GM23338 (cell line): ENCODE data around the gene MYH14. TPM values are rescaled to one million over a fixed set of nuclear protein-coding genes. Genes with fewer than 3 reads are reported as not detected.

Experiments used
- ATAC-seq: fragments of 200-7000 bp; cut with Tn5 transposase; 3 replicates; pipeline ENCODE4 v1.9.1; 2020
- DNase-seq: peaks from one replicate; pipeline ENCODE4 v3.0.0-alpha.2; 2015; ENCODE audit warnings: low spot score
- H2AFZ ChIP-seq: fragments of 200-600 bp; sonication (generic); 2 replicates; pipeline ENCODE4 v1.8.0; 2016; ENCODE audit warnings: antibody characterized with exemption, mild to moderate bottlenecking, moderate library complexity
- H3F3A ChIP-seq: fragments of 200-600 bp; sonication (generic); replicated peaks from 2 replicates; pipeline ENCODE4 v1.8.0; 2017; ENCODE audit warnings: antibody characterized with exemption, mixed run types, low read depth
- H3K27ac ChIP-seq: fragments of 200-600 bp; sonication (generic); 2 replicates; pipeline ENCODE4 v1.6.1; 2016; ENCODE audit warnings: low read depth
- H3K27me3 ChIP-seq: fragments of 200-600 bp; sonication (generic); 2 replicates; pipeline ENCODE4 v1.8.0; 2016; ENCODE audit warnings: mild to moderate bottlenecking, mixed run types, moderate library complexity; ENCODE audit not compliant: insufficient read depth
- H3K36me3 ChIP-seq: fragments of 200-600 bp; sonication (generic); 2 replicates; pipeline ENCODE4 v1.8.0; 2016; ENCODE audit warnings: mild to moderate bottlenecking; ENCODE audit not compliant: insufficient read depth
- H3K4me1 ChIP-seq: fragments of 200-600 bp; sonication (generic); 2 replicates; pipeline ENCODE4 v1.8.0; 2016; ENCODE audit warnings: mild to moderate bottlenecking, moderate library complexity; ENCODE audit not compliant: insufficient read depth
- H3K4me2 ChIP-seq: fragments of 200-600 bp; sonication (generic); 2 replicates; pipeline ENCODE4 v1.7.1; 2017; ENCODE audit warnings: mixed run types
- H3K4me3 ChIP-seq: fragments of 200-600 bp; sonication (generic); 2 replicates; pipeline ENCODE4 v1.6.1; 2016; ENCODE audit warnings: mixed run types
- H3K79me2 ChIP-seq: fragments of 200-600 bp; sonication (generic); replicated peaks from 2 replicates; pipeline ENCODE4 v1.8.0; 2017; ENCODE audit warnings: mild to moderate bottlenecking; ENCODE audit not compliant: insufficient read depth
- H3K9me2 ChIP-seq: fragments of 200-600 bp; sonication (generic); 2 replicates; pipeline ENCODE4 v1.8.0; 2017; ENCODE audit not compliant: insufficient read depth
- H4K20me1 ChIP-seq: fragments of 200-600 bp; sonication (generic); replicated peaks from 2 replicates; pipeline ENCODE4 v1.8.0; 2017; ENCODE audit warnings: mild to moderate bottlenecking; ENCODE audit not compliant: insufficient read depth
- H3K27ac Mint-ChIP-seq: 2 replicates; pipeline ENCODE4 v1.8.0; 2020; ENCODE audit warnings: inconsistent platforms, mild to moderate bottlenecking, moderate library complexity, mixed read lengths
- H3K27me3 Mint-ChIP-seq: 3 replicates; pipeline ENCODE4 v1.8.0; 2022; ENCODE audit warnings: low read depth, mild to moderate bottlenecking, moderate library complexity, mixed read lengths, inconsistent platforms; ENCODE audit not compliant: insufficient read depth, poor library complexity
- H3K36me3 Mint-ChIP-seq: 3 replicates; pipeline ENCODE4 v1.8.0; 2021; ENCODE audit warnings: low read depth, mild to moderate bottlenecking, inconsistent platforms, moderate library complexity, mixed read lengths
- H3K4me1 Mint-ChIP-seq: 3 replicates; pipeline ENCODE4 v1.8.0; 2020; ENCODE audit warnings: mild to moderate bottlenecking, inconsistent platforms, mixed read lengths
- H3K4me3 Mint-ChIP-seq: 3 replicates; pipeline ENCODE4 v1.8.0; 2021; ENCODE audit warnings: moderate library complexity, mild to moderate bottlenecking, inconsistent platforms, mixed read lengths
- H3K9me3 Mint-ChIP-seq: 3 replicates; pipeline ENCODE4 v1.8.0; 2020; ENCODE audit warnings: moderate library complexity, mild to moderate bottlenecking, inconsistent platforms, mixed read lengths
- CREB1 ChIP-seq: fragments of 250-450 bp; sonication (Bioruptor Pico); IDR thresholded peaks from 2 replicates; pipeline ENCODE4 v1.5.0; 2020; ENCODE audit warnings: low read depth, mild to moderate bottlenecking, moderate library complexity
- EZH2 ChIP-seq: fragments of 200-600 bp; sonication (generic); IDR thresholded peaks from one replicate; pipeline ENCODE4 v1.8.0; 2017; ENCODE audit warnings: antibody characterized with exemption, mild to moderate bottlenecking, low read depth; ENCODE audit not compliant: unreplicated experiment
- EZH2phosphoT487 ChIP-seq: fragments of 200-600 bp; sonication (generic); IDR thresholded peaks from one replicate; pipeline ENCODE4 v1.8.1; 2018; ENCODE audit warnings: antibody characterized with exemption; ENCODE audit not compliant: unreplicated experiment
- JUNB ChIP-seq: IDR thresholded peaks from one replicate; pipeline ENCODE4 v1.6.1; 2016; ENCODE audit warnings: antibody characterized with exemption; ENCODE audit not compliant: unreplicated experiment
- NANOG ChIP-seq: IDR thresholded peaks from 2 replicates; pipeline ENCODE4 v1.6.1; 2016; ENCODE audit warnings: antibody characterized with exemption, borderline replicate concordance
- POLR2AphosphoS5 ChIP-seq: IDR thresholded peaks from 2 replicates; pipeline ENCODE4 v1.6.1; 2016; ENCODE audit warnings: antibody characterized with exemption, low read depth
- STAT1 ChIP-seq: IDR thresholded peaks from one replicate; pipeline ENCODE4 v1.6.1; 2016; ENCODE audit warnings: antibody characterized with exemption; ENCODE audit not compliant: unreplicated experiment
- ZNF114 ChIP-seq: fragments of 250-450 bp; sonication (Bioruptor Pico); IDR thresholded peaks from 2 replicates; pipeline ENCODE4 v1.5.0; 2020; ENCODE audit warnings: mild to moderate bottlenecking, moderate library complexity
- polyA plus RNA-seq: library from polyadenylated mRNA; unstranded; fragments of >200 nt; fragmentation: Nextera tagmentation; extraction: Ambion mirVana; gene quantifications from 2 replicates; pipeline ENCODE4 v1.2.1, GENCODE V29; 2016
- total RNA-seq: library from RNA; depleted of rRNA; stranded (reverse); fragments of >200 nt; shearing (Covaris generic); gene quantifications from 2 replicates; pipeline ENCODE4 v1.2.3, GENCODE V29; 2014
- TF ChIP-seq, protein P1 (sequence below): IDR thresholded peaks from 2 replicates; pipeline ENCODE4 v1.6.1; 2016; ENCODE audit warnings: antibody characterized with exemption
- TF ChIP-seq, protein P2 (sequence below), 2 experiments: fragments of 200-600 bp in 1 of 2; sonication (generic) in 1 of 2; conservative IDR thresholded peaks; 2 replicates each; pipeline versions ENCODE4 v1.5.1 to v1.6.1; 2016 to 2017; ENCODE audit warnings: antibody characterized with exemption in 2 of 2, low read depth in 2 of 2, mild to moderate bottlenecking in 2 of 2, moderate library complexity in 1 of 2
- TF ChIP-seq, protein P3 (sequence below): IDR thresholded peaks from one replicate; pipeline ENCODE4 v1.6.1; 2018; ENCODE audit warnings: antibody characterized with exemption; ENCODE audit not compliant: unreplicated experiment

Gene MYH14
- total and polyA plus RNA-seq, 2 experiments from 2014 or later: 25.5 to 27.5 TPM

DNA sequence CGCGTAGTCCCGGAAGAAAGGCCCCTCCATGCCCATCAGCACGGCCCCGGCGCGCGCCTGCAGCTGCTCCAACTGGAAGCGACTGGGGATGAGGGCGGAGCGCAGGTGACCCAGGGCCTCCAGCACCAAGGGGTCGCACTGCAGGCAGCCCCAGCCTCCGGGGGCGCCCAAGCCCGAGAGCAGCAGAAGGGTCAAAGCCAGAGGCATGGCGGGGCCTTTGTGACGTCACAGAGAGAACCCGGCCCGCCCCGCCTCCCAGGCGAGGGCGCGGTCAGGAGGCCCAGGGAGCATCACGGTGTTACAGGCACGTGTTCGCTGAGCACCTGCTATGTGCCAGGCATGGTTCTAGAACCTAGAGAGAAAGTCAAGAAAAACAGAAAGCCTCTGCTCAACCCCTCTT is 40.4 kb upstream of the MYH14 start, which contains the start of gene IZUMO2:
TSS of gene IZUMO2 (minus strand) at position 294 of the 400 bp plus-strand sequence. CDS start at position 207, 87 bp downstream.
- Histone ChIP-seq H3K4me3 (peak within 1 kb of the TSS; percentile 68), H3K4me2 (peak within 1 kb of the TSS; percentile 83), H3K79me2 (no peaks in the 10 kb centered on the region), H3K27me3 (no peaks in the 10 kb centered on the region), H3K27ac (no peak within 1 kb of the TSS), H3K9me2 (no peaks in the 10 kb centered on the region), H4K20me1 (no peaks in the 10 kb centered on the region), H2AFZ (peak within 1 kb of the TSS; percentile 99), H3F3A (no peaks in the 10 kb centered on the region), H3K36me3 (no peaks in the 10 kb centered on the region), H3K4me1 (no peaks in the 10 kb centered on the region; the same call in 1 of the 2 replicates)
- TF ChIP-seq EZH2 (no peak), POLR2AphosphoS5 (peak; percentile 87)
- TF ChIP-seq, protein P1, sequence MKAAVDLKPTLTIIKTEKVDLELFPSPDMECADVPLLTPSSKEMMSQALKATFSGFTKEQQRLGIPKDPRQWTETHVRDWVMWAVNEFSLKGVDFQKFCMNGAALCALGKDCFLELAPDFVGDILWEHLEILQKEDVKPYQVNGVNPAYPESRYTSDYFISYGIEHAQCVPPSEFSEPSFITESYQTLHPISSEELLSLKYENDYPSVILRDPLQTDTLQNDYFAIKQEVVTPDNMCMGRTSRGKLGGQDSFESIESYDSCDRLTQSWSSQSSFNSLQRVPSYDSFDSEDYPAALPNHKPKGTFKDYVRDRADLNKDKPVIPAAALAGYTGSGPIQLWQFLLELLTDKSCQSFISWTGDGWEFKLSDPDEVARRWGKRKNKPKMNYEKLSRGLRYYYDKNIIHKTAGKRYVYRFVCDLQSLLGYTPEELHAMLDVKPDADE: no peak
- TF ChIP-seq, protein P2, sequence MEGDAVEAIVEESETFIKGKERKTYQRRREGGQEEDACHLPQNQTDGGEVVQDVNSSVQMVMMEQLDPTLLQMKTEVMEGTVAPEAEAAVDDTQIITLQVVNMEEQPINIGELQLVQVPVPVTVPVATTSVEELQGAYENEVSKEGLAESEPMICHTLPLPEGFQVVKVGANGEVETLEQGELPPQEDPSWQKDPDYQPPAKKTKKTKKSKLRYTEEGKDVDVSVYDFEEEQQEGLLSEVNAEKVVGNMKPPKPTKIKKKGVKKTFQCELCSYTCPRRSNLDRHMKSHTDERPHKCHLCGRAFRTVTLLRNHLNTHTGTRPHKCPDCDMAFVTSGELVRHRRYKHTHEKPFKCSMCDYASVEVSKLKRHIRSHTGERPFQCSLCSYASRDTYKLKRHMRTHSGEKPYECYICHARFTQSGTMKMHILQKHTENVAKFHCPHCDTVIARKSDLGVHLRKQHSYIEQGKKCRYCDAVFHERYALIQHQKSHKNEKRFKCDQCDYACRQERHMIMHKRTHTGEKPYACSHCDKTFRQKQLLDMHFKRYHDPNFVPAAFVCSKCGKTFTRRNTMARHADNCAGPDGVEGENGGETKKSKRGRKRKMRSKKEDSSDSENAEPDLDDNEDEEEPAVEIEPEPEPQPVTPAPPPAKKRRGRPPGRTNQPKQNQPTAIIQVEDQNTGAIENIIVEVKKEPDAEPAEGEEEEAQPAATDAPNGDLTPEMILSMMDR (conservative IDR thresholded peaks at IDR 0.05; ENCODE audit: low read depth in 2 of 2): peak; percentile 43 to 56; a peak in 3 of 4 replicates
- H3K4me3 Mint-ChIP-seq: no peak within 1 kb of the TSS
- no peaks in the 10 kb centered on the region for H3K4me1 Mint-ChIP-seq
- ATAC-seq: no peak
- no peak within 1 kb of the TSS for H3K27ac Mint-ChIP-seq
- peaks cover 13% of the 10 kb centered on the region for H3K27me3 Mint-ChIP-seq
- H3K9me3 Mint-ChIP-seq: peaks cover 97% of the 10 kb centered on the region
- peaks cover 28% of the 10 kb centered on the region for H3K36me3 Mint-ChIP-seq
- DNase-seq: peak; percentile 92

DNA sequence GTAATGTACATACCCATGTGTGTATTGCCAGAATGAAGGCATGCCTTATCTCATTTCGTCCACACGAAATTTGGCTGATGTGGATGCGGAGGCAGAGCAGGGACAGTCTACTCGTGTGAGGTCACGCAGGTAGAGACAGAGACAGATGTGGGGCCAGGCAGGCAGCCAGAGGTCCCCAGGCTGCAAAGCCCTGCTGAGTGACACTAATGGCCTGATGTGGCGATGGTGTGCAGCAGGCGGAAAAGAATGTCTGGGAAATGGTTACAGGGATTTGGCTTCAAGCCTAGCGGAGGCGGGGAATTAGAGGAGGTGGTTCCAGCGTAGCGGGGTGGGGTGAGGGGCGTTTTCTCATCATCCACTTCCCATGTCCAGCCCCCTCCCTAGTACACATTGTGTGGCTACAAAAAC is 36.1 kb upstream of the MYH14 start:
- H3K27me3 Mint-ChIP-seq: peaks cover 10% of the 10 kb centered on the region
- Histone ChIP-seq H3K4me2 (no peak overlapping the region), H3K9me2 (no peaks in the 10 kb centered on the region), H3K4me3 (no peak overlapping the region), H2AFZ (peak overlapping the region; percentile 59; the same call in 1 of the 2 replicates), H3K36me3 (no peaks in the 10 kb centered on the region), H3F3A (no peaks in the 10 kb centered on the region), H3K79me2 (no peaks in the 10 kb centered on the region), H3K27ac (no peak overlapping the region), H3K4me1 (no peaks in the 10 kb centered on the region; the same call in 1 of the 2 replicates), H3K27me3 (no peaks in the 10 kb centered on the region), H4K20me1 (no peaks in the 10 kb centered on the region)
- peaks cover 97% of the 10 kb centered on the region for H3K9me3 Mint-ChIP-seq
- no peak for ATAC-seq
- no peak overlapping the region for H3K27ac Mint-ChIP-seq
- H3K36me3 Mint-ChIP-seq: peaks cover 31% of the 10 kb centered on the region
- no peak overlapping the region for H3K4me3 Mint-ChIP-seq
- H3K4me1 Mint-ChIP-seq: no peaks in the 10 kb centered on the region
- peak; percentile 12 for DNase-seq
- no peak for TF ChIP-seq ZNF114 (CRISPR knock-in tag)
- TF ChIP-seq EZH2phosphoT487: no peak
- TF ChIP-seq, protein P2 (conservative IDR thresholded peaks at IDR 0.05; ENCODE audit: low read depth in 2 of 2): no peak
- TF ChIP-seq, protein P1: no peak
- no peak for TF ChIP-seq NANOG
- TF ChIP-seq CREB1 (CRISPR knock-in tag): no peak
- TF ChIP-seq JUNB: no peak
- TF ChIP-seq STAT1: no peak
- TF ChIP-seq EZH2: no peak
- TF ChIP-seq, protein P3, sequence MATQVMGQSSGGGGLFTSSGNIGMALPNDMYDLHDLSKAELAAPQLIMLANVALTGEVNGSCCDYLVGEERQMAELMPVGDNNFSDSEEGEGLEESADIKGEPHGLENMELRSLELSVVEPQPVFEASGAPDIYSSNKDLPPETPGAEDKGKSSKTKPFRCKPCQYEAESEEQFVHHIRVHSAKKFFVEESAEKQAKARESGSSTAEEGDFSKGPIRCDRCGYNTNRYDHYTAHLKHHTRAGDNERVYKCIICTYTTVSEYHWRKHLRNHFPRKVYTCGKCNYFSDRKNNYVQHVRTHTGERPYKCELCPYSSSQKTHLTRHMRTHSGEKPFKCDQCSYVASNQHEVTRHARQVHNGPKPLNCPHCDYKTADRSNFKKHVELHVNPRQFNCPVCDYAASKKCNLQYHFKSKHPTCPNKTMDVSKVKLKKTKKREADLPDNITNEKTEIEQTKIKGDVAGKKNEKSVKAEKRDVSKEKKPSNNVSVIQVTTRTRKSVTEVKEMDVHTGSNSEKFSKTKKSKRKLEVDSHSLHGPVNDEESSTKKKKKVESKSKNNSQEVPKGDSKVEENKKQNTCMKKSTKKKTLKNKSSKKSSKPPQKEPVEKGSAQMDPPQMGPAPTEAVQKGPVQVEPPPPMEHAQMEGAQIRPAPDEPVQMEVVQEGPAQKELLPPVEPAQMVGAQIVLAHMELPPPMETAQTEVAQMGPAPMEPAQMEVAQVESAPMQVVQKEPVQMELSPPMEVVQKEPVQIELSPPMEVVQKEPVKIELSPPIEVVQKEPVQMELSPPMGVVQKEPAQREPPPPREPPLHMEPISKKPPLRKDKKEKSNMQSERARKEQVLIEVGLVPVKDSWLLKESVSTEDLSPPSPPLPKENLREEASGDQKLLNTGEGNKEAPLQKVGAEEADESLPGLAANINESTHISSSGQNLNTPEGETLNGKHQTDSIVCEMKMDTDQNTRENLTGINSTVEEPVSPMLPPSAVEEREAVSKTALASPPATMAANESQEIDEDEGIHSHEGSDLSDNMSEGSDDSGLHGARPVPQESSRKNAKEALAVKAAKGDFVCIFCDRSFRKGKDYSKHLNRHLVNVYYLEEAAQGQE: no peak
